ENCODE data around the gene SAMD11. TPM values are rescaled to one million over a fixed set of nuclear protein-coding genes. Genes with fewer than 3 reads are reported as not detected.
"Not testable (repeated sequence)": the region's sequence is repeated elsewhere in the genome, so short reads cannot be mapped to it uniquely, and the experiment has no call there.

The SAMD11 gene
- total RNA-seq, 2 donors from 2014 or later: not detected

GRCh38 chr1:970973-971730 is 47.4 kb downstream of the SAMD11 start:
- ATAC-seq (no peak), DNase-seq (ENCODE audit: low spot score in 2 of 2) (no peak)
- Mint-ChIP-seq H3K9me3 (peaks cover 0 to 7% of the 10 kb centered on the region in 2 donors), H3K36me3 (no peaks in the 10 kb centered on the region), H3K27ac (no peak overlapping the region)

GRCh38 chr1:971751-972506 is 48.2 kb downstream of the SAMD11 start:
- no peak for ATAC-seq
- peaks cover 0 to 7% of the 10 kb centered on the region in 2 donors for H3K9me3 Mint-ChIP-seq
- no peak for DNase-seq (ENCODE audit: low spot score in 2 of 2)
- no peak overlapping the region for H3K27ac Mint-ChIP-seq
- H3K36me3 Mint-ChIP-seq: no peaks in the 10 kb centered on the region

GRCh38 chr1:972726-973458 is 49.2 kb downstream of the SAMD11 start:
- Mint-ChIP-seq H3K27ac (no peak overlapping the region), H3K9me3 (peaks cover 0 to 7% of the 10 kb centered on the region in 2 donors), H3K36me3 (no peaks in the 10 kb centered on the region)
- no peak for DNase-seq (ENCODE audit: low spot score in 2 of 2)
- no peak for ATAC-seq

- Mint-ChIP-seq H3K27ac (no peak overlapping the region), H3K36me3 (no peaks in the 10 kb centered on the region), H3K9me3 (peaks cover 0 to 7% of the 10 kb centered on the region in 2 donors)
- no peak for DNase-seq (ENCODE audit: low spot score in 2 of 2)
- no peak for ATAC-seq
Measured at GRCh38 chr1:973459-974292, 50.0 kb downstream of the SAMD11 start.

GRCh38 chr1:974293-974640 is 50.5 kb downstream of the SAMD11 start:
- peaks cover 0 to 5% of the 10 kb centered on the region in 2 donors for H3K9me3 Mint-ChIP-seq
- no peaks in the 10 kb centered on the region for H3K36me3 Mint-ChIP-seq
- H3K27ac Mint-ChIP-seq: no peak overlapping the region
- DNase-seq (ENCODE audit: low spot score in 2 of 2) (no peak), ATAC-seq (no peak)

- ATAC-seq: no peak
- Mint-ChIP-seq H3K36me3 (no peaks in the 10 kb centered on the region), H3K9me3 (no peaks in the 10 kb centered on the region), H3K27ac (no peak overlapping the region)
- no peak for DNase-seq (ENCODE audit: low spot score in 2 of 2)
Measured at GRCh38 chr1:974687-975328, 51.1 kb downstream of the SAMD11 start.

- Mint-ChIP-seq H3K36me3 (no peaks in the 10 kb centered on the region), H3K27ac (no peak overlapping the region), H3K9me3 (no peaks in the 10 kb centered on the region)
- no peak for DNase-seq (ENCODE audit: low spot score in 2 of 2)
- no peak for ATAC-seq
Measured at GRCh38 chr1:975365-975764, 51.6 kb downstream of the SAMD11 start.

GRCh38 chr1:975896-976683 is 52.4 kb downstream of the SAMD11 start:
- no peaks in the 10 kb centered on the region for H3K9me3 Mint-ChIP-seq
- H3K36me3 Mint-ChIP-seq: no peaks in the 10 kb centered on the region
- DNase-seq (ENCODE audit: low spot score in 2 of 2) (peak in 1 of 2 donors; percentile 75), ATAC-seq (peak; percentile 91 to 92)
- no peak overlapping the region for H3K27ac Mint-ChIP-seq

- H3K27ac Mint-ChIP-seq; H3K36me3 Mint-ChIP-seq; ATAC-seq; H3K9me3 Mint-ChIP-seq; DNase-seq (ENCODE audit: low spot score in 2 of 2): not testable (repeated sequence)
Measured at GRCh38 chr1:976791-977190, 53.1 kb downstream of the SAMD11 start.

- no peaks in the 10 kb centered on the region for H3K9me3 Mint-ChIP-seq
- H3K27ac Mint-ChIP-seq: no peak overlapping the region
- ATAC-seq (no peak), DNase-seq (ENCODE audit: low spot score in 2 of 2) (no peak)
- H3K36me3 Mint-ChIP-seq: no peaks in the 10 kb centered on the region
Measured at GRCh38 chr1:978069-978834, 54.5 kb downstream of the SAMD11 start.

GRCh38 chr1:978835-979743 is 55.4 kb downstream of the SAMD11 start:
- no peak for ATAC-seq
- no peaks in the 10 kb centered on the region for H3K36me3 Mint-ChIP-seq
- H3K27ac Mint-ChIP-seq: no peak overlapping the region
- no peak for DNase-seq (ENCODE audit: low spot score in 2 of 2)
- H3K9me3 Mint-ChIP-seq: no peaks in the 10 kb centered on the region

GRCh38 chr1:979744-980072 is 56.0 kb downstream of the SAMD11 start:
- DNase-seq (ENCODE audit: low spot score in 2 of 2): no peak
- Mint-ChIP-seq H3K9me3 (no peaks in the 10 kb centered on the region), H3K36me3 (no peaks in the 10 kb centered on the region), H3K27ac (no peak overlapping the region)
- ATAC-seq: no peak

GRCh38 chr1:980137-980571 is 56.4 kb downstream of the SAMD11 start:
- no peaks in the 10 kb centered on the region for H3K9me3 Mint-ChIP-seq
- ATAC-seq (no peak), DNase-seq (ENCODE audit: low spot score in 2 of 2) (no peak)
- no peaks in the 10 kb centered on the region for H3K36me3 Mint-ChIP-seq
- H3K27ac Mint-ChIP-seq: no peak overlapping the region

Measured in activated naive CD4-positive, alpha-beta T cell treated with anti-CD3 and anti-CD28 coated beads, Interleukin-2, amount 50 U/mL, for 72 hours (primary cell).